Endothelial cell of umbilical vein (primary cell): ENCODE data around the gene NMRAL1. TPM values are rescaled to one million over a fixed set of nuclear protein-coding genes. Genes with fewer than 3 reads are reported as not detected.

Source experiments
- BruUV-seq: library from RNA; stranded (reverse); fragments of 400-500 nt; replicated peaks from 2 replicates; lab custom pipeline; 2021; lab: Mats Ljungman, UMichigan
- CTCF ChIA-PET: fragments of 300-600, 350-600 bp; sonication (Branson Sonifier 250); formaldehyde crosslinking; loops from one replicate; lab custom pipeline; 2021; ENCODE audit warnings: antibody characterized with exemption, inconsistent platforms; lab: Charles Lee
- POLR2A ChIA-PET: fragments of 300-600, 350-600 bp; sonication (Branson Sonifier 250); formaldehyde crosslinking; loops from one replicate; lab custom pipeline; 2021; ENCODE audit warnings: antibody characterized with exemption, inconsistent platforms; lab: Charles Lee
- DNase-seq: peaks from one replicate; pipeline ENCODE4 v3.0.0-alpha.2; 2011; ENCODE audit warnings: low read depth, low spot score
- FAIRE-seq: peaks from 2 replicates; lab custom pipeline; 2011; peaks lifted over from hg19 to GRCh38; lab: Jason Lieb, UNC
- H2AFZ ChIP-seq: 2 replicates; pipeline ENCODE4 v1.6.0; 2012; ENCODE audit warnings: low read depth, low read length, control low read depth, inconsistent platforms
- H3K27ac ChIP-seq: 2 replicates; pipeline ENCODE4 v1.5.1; 2011; ENCODE audit warnings: low read depth, mild to moderate bottlenecking, control low read depth, low read length, moderate library complexity; ENCODE audit not compliant: insufficient read depth
- H3K27me3 ChIP-seq, 2 experiments: 2 replicates each; pipeline versions ENCODE4 v1.6.0 to v1.6.1; 2011; ENCODE audit warnings: low read length in 2 of 2, mixed read lengths in 1 of 2; ENCODE audit not compliant: control insufficient read depth in 2 of 2, insufficient read depth in 2 of 2
- H3K36me3 ChIP-seq, 2 experiments: 2 replicates in 1 of 2; 3 replicates in 1 of 2; pipeline ENCODE4 v1.5.1; 2011; ENCODE audit warnings: low read length in 2 of 2, mild to moderate bottlenecking in 1 of 2, moderate library complexity in 1 of 2; ENCODE audit not compliant: control insufficient read depth in 2 of 2, insufficient read depth in 2 of 2; ENCODE audit errors: extremely low read depth in 1 of 2
- H3K4me1 ChIP-seq: 3 replicates; pipeline ENCODE4 v1.5.1; 2011; ENCODE audit warnings: mild to moderate bottlenecking, low read length; ENCODE audit not compliant: control insufficient read depth, insufficient read depth; ENCODE audit errors: extremely low read depth
- H3K4me2 ChIP-seq: 2 replicates; pipeline ENCODE4 v1.6.1; 2011; ENCODE audit warnings: low read length, control low read depth, mixed read lengths; ENCODE audit not compliant: insufficient read depth
- H3K4me3 ChIP-seq, 3 experiments: fragments of 200-600 bp in 1 of 3; sonication (generic), shearing (Covaris generic) in 1 of 3; replicated peaks in 1 of 3; 2 replicates each; pipeline ENCODE4 v1.5.1; 2011 to 2016; ENCODE audit warnings: control low read depth in 3 of 3, low read length in 3 of 3, mild to moderate bottlenecking in 2 of 3, inconsistent platforms in 1 of 3, low read depth in 1 of 3, moderate library complexity in 1 of 3; ENCODE audit not compliant: insufficient read depth in 1 of 3
- H3K79me2 ChIP-seq: 2 replicates; pipeline ENCODE4 v1.6.0; 2012; ENCODE audit warnings: low read length, inconsistent platforms; ENCODE audit not compliant: control insufficient read depth, insufficient read depth
- H3K9ac ChIP-seq: replicated peaks from 2 replicates; pipeline ENCODE3; 2011; ENCODE audit warnings: low read length, control low read depth; ENCODE audit not compliant: insufficient read depth; ENCODE audit errors: extremely low read depth
- H3K9me1 ChIP-seq: replicated peaks from 3 replicates; pipeline ENCODE4 v1.6.0; 2011; ENCODE audit warnings: mild to moderate bottlenecking, low read length; ENCODE audit not compliant: control insufficient read depth, insufficient read depth; ENCODE audit errors: extremely low read depth
- H3K9me3 ChIP-seq: replicated peaks from 2 replicates; pipeline ENCODE4 v1.5.1; 2012; ENCODE audit warnings: low read length, inconsistent platforms; ENCODE audit not compliant: control insufficient read depth, insufficient read depth
- H4K20me1 ChIP-seq: replicated peaks from 2 replicates; pipeline ENCODE3; 2011; ENCODE audit warnings: mild to moderate bottlenecking, low read length; ENCODE audit not compliant: control insufficient read depth, insufficient read depth; ENCODE audit errors: extremely low read depth
- CTCF ChIP-seq, 2 donors: IDR thresholded peaks; 1 replicate in 1 of 2; 2 replicates in 1 of 2; pipeline ENCODE4 v1.5.1; 2011; ENCODE audit warnings: low read length in 2 of 2, mild to moderate bottlenecking in 2 of 2, moderate library complexity in 2 of 2, control low read depth in 1 of 2, inconsistent platforms in 1 of 2, low read depth in 1 of 2; ENCODE audit not compliant: insufficient read depth in 1 of 2; ENCODE audit errors: extremely low read depth in 1 of 2
- GATA2 ChIP-seq: IDR thresholded peaks from 2 replicates; pipeline ENCODE4 v1.7.0; 2011; ENCODE audit warnings: low read depth, mild to moderate bottlenecking, moderate library complexity, mixed read lengths, low read length; ENCODE audit not compliant: insufficient read length, insufficient read depth
- POLR2AphosphoS5 ChIP-seq: IDR thresholded peaks from 2 replicates; pipeline ENCODE4 v1.6.1; 2012; ENCODE audit warnings: low read depth, mild to moderate bottlenecking, control low read depth, low read length, moderate library complexity; ENCODE audit not compliant: insufficient read depth
- dilution Hi-C: fragments of 300-500 bp; cut with MboI; formaldehyde crosslinking; loops from one replicate; pipeline ENCODE4 v1.15.0; 2019; ENCODE audit warnings: low sequenced_read_pairs; ENCODE audit not compliant: extremely low pct_ligation_motif_present
- intact Hi-C: fragments of 100-400 bp; cut with micrococcal nuclease; formaldehyde crosslinking; loops from one replicate; pipeline ENCODE4 v1.10.0; 2022
- polyA plus RNA-seq, 4 experiments: library from polyadenylated mRNA; depleted of rRNA in 3 of 4; stranded (reverse) in 3 of 4; unstranded in 1 of 4; fragments of >200 nt; gene quantifications; 2 replicates each; pipeline versions ENCODE4 v1.2.1 to v1.2.3, GENCODE V29; 2011 to 2012; ENCODE audit warnings: missing spikeins in 1 of 4
- total RNA-seq: library from RNA; stranded (reverse); gene quantifications from 2 replicates; pipeline ENCODE4 v1.2.3, GENCODE V29; 2021
- TF ChIP-seq, protein P1 (sequence below): IDR thresholded peaks from 2 replicates; pipeline ENCODE4 v1.6.1; 2011; ENCODE audit not compliant: insufficient read depth, insufficient read length

Gene NMRAL1
- total and polyA plus RNA-seq, 2 donors (not counting 3 experiments of a cell fraction or from before 2014, with no cell fraction given), result 48.0 to 84.4 TPM

- BruUV-seq, result TSS peak; percentile 16
- H3K4me3 ChIP-seq, result no peak overlapping the region
Observed at GRCh38 chr16:4509420-4509819, 35.0 kb upstream of the NMRAL1 start.

More at GRCh38 chr16:4509420-4509819, 35.0 kb upstream of the NMRAL1 start:
- no peak overlapping the region for H3K9ac ChIP-seq
- H4K20me1 ChIP-seq, result no peaks in the 10 kb centered on the region
- FAIRE-seq (no peak), DNase-seq (no peak)
- H3K9me1 ChIP-seq, result no peaks in the 10 kb centered on the region
- H3K36me3 ChIP-seq, result peaks cover 16 to 57% of the 10 kb centered on the region in 2 experiments
- intact Hi-C loops (no loop called here), dilution Hi-C loops (no loop called here)
- ChIA-PET CTCF (interaction anchor here (1.3 to 6.5 kb wide), 5 partner anchors 33 to 115 kb away, joined by 3 to 48 read pairs (median 9); partner anchors contain the start of genes HMOX2 and MGRN1), POLR2A (no interaction called here)
- H3K79me2 ChIP-seq, result no peaks in the 10 kb centered on the region
- TF ChIP-seq POLR2AphosphoS5 (no peak), CTCF (IDR thresholded peaks at IDR 0.05; ENCODE audit: extremely low read depth in 1 of 2, insufficient read depth in 1 of 2, low read depth in 1 of 2, low read length in 2 of 2) (no peak), GATA2 (no peak)
- TF ChIP-seq, protein P1, sequence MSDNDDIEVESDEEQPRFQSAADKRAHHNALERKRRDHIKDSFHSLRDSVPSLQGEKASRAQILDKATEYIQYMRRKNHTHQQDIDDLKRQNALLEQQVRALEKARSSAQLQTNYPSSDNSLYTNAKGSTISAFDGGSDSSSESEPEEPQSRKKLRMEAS, result no peak
- H3K4me2 ChIP-seq, result no peak overlapping the region
- no peaks in the 10 kb centered on the region for H3K9me3 ChIP-seq
- no peak overlapping the region for H2AFZ ChIP-seq
- no peak overlapping the region for H3K27ac ChIP-seq
- H3K27me3 ChIP-seq, result no peaks in the 10 kb centered on the region
- peaks cover 2% of the 10 kb centered on the region for H3K4me1 ChIP-seq
